ENCODE data around the gene TANGO2.

The TANGO2 gene

DNA sequence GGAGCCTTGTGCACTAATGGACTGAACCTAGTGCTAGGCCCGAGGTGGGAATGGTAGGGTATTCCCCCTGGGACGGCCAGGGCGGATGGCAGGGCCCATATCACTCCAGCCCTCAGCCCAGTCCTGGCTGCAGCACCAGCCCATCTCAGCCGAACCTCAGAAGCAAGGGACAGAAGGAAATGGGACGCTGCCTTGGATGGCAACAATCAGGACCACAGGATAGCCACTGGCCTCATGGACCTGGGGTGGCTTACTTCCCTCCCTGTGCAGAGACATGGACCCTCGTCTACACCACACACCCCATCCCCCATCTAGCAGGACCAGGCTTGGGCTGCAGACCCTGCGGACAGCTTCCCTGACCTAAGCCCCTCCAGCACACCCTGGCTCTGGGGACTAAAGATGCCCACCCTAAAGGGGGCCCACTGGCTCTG is 28.4 kb upstream of the TANGO2 start:
- no peak overlapping the region for H3K27ac Mint-ChIP-seq
- no peak overlapping the region for H3K4me3 Mint-ChIP-seq
- no peaks in the 10 kb centered on the region for H3K36me3 Mint-ChIP-seq (ENCODE audit: low read depth)
- H3K9me3 Mint-ChIP-seq, result no peaks in the 10 kb centered on the region
- H3K27me3 Mint-ChIP-seq (ENCODE audit: low read depth), result peaks cover 9% of the 10 kb centered on the region
- H3K4me1 Mint-ChIP-seq, result peaks cover 27% of the 10 kb centered on the region
- TF ChIP-seq, protein P1, sequence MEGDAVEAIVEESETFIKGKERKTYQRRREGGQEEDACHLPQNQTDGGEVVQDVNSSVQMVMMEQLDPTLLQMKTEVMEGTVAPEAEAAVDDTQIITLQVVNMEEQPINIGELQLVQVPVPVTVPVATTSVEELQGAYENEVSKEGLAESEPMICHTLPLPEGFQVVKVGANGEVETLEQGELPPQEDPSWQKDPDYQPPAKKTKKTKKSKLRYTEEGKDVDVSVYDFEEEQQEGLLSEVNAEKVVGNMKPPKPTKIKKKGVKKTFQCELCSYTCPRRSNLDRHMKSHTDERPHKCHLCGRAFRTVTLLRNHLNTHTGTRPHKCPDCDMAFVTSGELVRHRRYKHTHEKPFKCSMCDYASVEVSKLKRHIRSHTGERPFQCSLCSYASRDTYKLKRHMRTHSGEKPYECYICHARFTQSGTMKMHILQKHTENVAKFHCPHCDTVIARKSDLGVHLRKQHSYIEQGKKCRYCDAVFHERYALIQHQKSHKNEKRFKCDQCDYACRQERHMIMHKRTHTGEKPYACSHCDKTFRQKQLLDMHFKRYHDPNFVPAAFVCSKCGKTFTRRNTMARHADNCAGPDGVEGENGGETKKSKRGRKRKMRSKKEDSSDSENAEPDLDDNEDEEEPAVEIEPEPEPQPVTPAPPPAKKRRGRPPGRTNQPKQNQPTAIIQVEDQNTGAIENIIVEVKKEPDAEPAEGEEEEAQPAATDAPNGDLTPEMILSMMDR (IDR thresholded peaks at IDR 0.05; ENCODE audit: unreplicated experiment in 3 of 3), result no peak

DNA sequence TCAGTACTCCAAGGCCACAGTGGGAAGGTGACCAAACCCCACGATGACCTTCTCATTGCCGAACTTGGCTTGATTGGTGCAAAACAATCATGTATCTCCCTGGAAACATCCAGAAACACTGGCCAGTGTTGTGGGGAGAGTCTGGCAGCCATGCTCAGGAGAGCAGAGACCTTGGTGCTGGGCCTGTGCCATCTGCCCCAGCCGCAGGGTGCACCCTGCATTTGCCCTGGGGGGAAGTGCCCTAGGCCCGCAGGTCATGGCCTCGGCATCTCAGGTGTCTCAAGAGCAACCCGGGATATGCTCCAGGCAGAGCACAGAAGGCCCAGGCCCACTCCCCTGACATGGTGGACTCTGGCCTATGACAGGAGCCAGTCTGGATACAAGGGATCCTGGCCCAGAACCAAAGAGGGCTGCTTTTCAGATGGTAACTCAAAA is 28.0 kb upstream of the TANGO2 start:
- H3K4me3 Mint-ChIP-seq, result no peak overlapping the region

DNA sequence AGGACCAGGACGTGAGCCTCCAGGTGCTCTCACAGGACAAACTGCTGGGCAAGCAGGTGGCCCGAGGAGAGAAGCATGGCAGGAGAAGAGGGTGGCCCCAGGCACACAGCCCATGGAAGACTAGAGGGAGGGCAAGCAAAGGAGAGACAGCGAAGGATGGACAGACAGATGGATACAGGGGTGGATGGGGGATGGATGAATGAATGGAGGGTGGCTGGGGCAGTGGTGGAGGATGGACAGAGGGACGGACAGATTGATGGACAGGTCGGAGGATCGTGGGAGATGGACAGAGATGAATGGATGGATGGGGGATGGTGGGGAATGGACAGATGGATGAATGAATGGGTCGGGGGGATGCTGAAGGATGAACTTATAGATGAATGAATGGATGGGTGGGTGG is 27.0 kb upstream of the TANGO2 start:
- Mint-ChIP-seq H3K27ac (no peak overlapping the region), H3K4me3 (no peak overlapping the region), H3K36me3 (ENCODE audit: low read depth) (no peaks in the 10 kb centered on the region), H3K27me3 (ENCODE audit: low read depth) (peaks cover 9% of the 10 kb centered on the region), H3K9me3 (no peaks in the 10 kb centered on the region), H3K4me1 (peaks cover 33% of the 10 kb centered on the region)
- TF ChIP-seq, protein P1 (IDR thresholded peaks at IDR 0.05; ENCODE audit: unreplicated experiment in 3 of 3), result no peak

More for the DNA sequence above, 28.0 kb upstream of the TANGO2 start:
- Mint-ChIP-seq H3K27ac (no peak overlapping the region), H3K9me3 (no peaks in the 10 kb centered on the region), H3K36me3 (ENCODE audit: low read depth) (no peaks in the 10 kb centered on the region), H3K4me1 (peaks cover 27% of the 10 kb centered on the region), H3K27me3 (ENCODE audit: low read depth) (peaks cover 9% of the 10 kb centered on the region)
- TF ChIP-seq, protein P1 (IDR thresholded peaks at IDR 0.05; ENCODE audit: unreplicated experiment in 3 of 3), result no peak

DNA sequence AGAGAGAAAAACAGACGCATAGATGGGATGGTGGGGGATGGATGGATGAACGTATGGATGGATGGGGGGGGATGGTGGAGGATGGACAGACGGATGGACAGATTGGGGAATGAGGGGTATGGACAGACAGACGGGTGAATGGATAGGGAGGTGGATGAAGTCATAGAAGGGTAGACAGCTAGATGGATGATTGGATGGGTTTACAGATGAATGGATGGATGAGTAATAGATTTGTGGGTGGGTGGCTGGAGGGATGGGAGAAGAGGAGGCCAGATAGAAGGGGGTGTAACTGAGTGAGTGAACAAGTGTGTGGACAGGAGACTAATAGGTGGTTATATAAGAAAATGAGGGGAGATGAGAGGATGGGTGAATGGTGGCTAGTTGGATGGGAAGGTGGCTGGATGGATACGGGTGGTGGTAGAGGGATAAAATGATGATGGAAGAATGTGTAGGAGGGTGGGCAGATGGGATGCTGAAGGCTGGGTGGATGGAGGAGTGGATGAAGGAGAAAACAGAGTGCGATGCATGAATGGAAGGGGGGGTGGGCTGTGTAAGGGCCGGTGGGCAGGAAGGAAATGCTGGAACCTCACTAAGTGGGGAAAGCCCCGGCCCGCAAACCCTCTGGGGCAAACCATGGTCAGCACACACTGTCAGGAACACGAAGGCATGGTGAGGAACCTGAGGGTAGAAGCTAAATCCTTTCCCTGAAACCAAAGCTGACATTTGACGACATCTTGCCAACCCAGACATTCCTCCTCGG is 25.9 kb upstream of the TANGO2 start:
- TF ChIP-seq, protein P1 (IDR thresholded peaks at IDR 0.05; ENCODE audit: unreplicated experiment in 3 of 3), result no peak
- Mint-ChIP-seq H3K4me1 (peaks cover 39% of the 10 kb centered on the region), H3K27me3 (ENCODE audit: low read depth) (peaks cover 9% of the 10 kb centered on the region), H3K4me3 (no peak overlapping the region), H3K9me3 (no peaks in the 10 kb centered on the region), H3K27ac (peak overlapping the region in 1 of 3 experiments; percentile 27), H3K36me3 (ENCODE audit: low read depth) (no peaks in the 10 kb centered on the region)

DNA sequence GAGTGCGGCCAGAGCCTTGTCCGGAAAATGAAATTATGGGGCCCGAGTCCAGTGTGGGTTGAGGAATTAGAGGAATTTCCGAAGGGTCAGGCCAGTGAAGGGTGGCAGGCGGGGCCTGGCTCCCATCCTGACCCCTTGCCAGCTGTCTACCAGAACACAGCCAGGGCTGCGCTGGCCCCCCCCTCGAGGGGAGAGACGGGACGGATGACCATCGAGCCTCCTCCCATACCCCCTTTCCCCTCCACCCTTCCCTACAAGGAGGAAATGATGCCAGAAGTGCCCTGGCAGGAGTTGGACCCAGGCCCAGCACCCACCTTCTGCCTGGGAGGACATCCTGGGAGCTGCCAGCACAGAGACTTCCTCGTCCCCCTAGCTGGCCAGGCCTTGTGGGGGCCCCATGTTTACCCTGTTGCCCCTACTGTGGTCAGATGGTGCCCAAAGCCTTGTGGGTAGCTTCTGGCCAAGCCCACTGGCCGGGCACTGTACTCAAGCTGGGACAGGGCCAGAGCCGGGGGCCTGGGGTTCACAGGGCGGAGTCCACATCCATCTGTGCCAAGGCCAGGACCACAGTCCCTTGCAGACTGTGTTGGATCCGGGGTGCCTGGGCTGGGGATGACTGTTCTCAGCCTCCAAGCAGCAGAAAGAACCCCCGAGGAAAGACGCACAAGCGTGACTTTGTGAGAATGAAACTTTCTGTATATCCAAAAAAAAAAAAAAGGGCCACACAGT is 25.1 kb upstream of the TANGO2 start:
- H3K4me1 Mint-ChIP-seq, result peaks cover 47% of the 10 kb centered on the region
- TF ChIP-seq, protein P1 (IDR thresholded peaks at IDR 0.05; ENCODE audit: unreplicated experiment in 3 of 3), result no peak
- H3K27ac Mint-ChIP-seq, result peak overlapping the region in 1 of 3 experiments; percentile 47
- no peaks in the 10 kb centered on the region for H3K36me3 Mint-ChIP-seq (ENCODE audit: low read depth)
- no peaks in the 10 kb centered on the region for H3K9me3 Mint-ChIP-seq
- H3K27me3 Mint-ChIP-seq (ENCODE audit: low read depth), result peaks cover 9% of the 10 kb centered on the region
- no peak overlapping the region for H3K4me3 Mint-ChIP-seq
